Ishikawa (cell line): ENCODE results near the gene KIAA1671.

Experiments
- CREB1 ChIP-seq: IDR thresholded peaks from 2 replicates; pipeline ENCODE4 v1.6.1; 2012; ENCODE audit warnings: low read depth
- EGR1 ChIP-seq: IDR thresholded peaks from 2 replicates; pipeline ENCODE4 v1.6.1; 2012

DNA sequence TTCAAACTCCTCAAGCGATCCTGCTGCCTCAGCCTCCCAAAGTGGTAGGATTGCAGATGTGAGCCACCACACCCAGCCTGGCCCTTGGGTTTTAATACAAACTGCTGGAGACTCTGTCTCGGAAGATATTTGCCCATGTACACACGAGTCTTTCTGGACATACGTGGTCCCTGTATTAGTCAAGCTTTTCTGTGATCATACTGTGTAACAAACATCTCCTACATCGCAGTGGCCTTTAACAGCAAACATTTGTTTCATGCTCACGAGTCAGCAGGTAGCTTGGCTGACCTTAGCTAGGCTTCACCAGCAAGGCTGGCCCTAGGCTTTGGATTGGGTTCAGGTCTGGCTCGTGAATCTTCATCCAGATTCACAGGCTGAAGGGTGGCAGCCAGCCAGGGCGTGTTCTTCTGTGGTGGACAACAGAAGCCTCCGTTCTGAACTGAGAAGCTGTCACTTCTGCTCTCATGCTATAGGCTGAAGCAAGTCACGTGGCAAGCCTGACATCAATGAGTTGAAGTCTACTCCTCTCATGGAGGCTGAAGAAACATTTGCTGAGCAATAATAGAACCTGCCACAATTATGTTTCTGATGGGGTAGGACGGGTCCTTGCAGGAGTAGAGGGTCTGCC, 8.8 kb downstream of the KIAA1671 start:
- TF ChIP-seq CREB1 (no peak), EGR1 (no peak)
